H1 (cell line): ENCODE measurements around the gene SLC6A8. TPM values are rescaled to one million over a fixed set of nuclear protein-coding genes. Genes with fewer than 3 reads are reported as not detected.

ENCODE experiments used
- BACH1 ChIP-seq: IDR thresholded peaks from 2 replicates; pipeline ENCODE4 v1.6.1; 2012; ENCODE audit warnings: low read length, improper control_type of control experiment
- CHD7 ChIP-seq: fragments of 300-600 bp; sonication (generic); IDR thresholded peaks from 2 replicates; pipeline ENCODE4 v1.7.1; 2012; ENCODE audit warnings: low read length, moderate library complexity, mild to moderate bottlenecking, inconsistent platforms; ENCODE audit not compliant: insufficient replicate concordance
- JUN ChIP-seq: IDR thresholded peaks from 2 replicates; pipeline ENCODE4 v1.6.1; 2011; ENCODE audit warnings: low read depth, mild to moderate bottlenecking, improper control_type of control experiment, low read length
- SIRT6 ChIP-seq: IDR thresholded peaks from one replicate; pipeline ENCODE4 v1.7.1; 2012; ENCODE audit warnings: low read length, inconsistent platforms
- SP1 ChIP-seq: IDR thresholded peaks from 2 replicates; pipeline ENCODE4 v1.6.1; 2011; ENCODE audit warnings: low read depth, low read length
- polyA plus RNA-seq, 7 experiments: library from polyadenylated mRNA; depleted of rRNA in 3 of 7; stranded (reverse) in 5 of 7; unstranded in 2 of 7; fragments of >200 nt in 5 of 7; fragments of 200-250 nt in 2 of 7; gene quantifications; 1 replicate in 5 of 7; 2 replicates in 1 of 7; 4 replicates in 1 of 7; pipeline versions ENCODE4 v1.2.1 to v1.2.3, GENCODE V29; 2011 to 2013; ENCODE audit warnings: missing spikeins in 2 of 7, mixed read lengths in 2 of 7
- total RNA-seq: library from RNA; stranded (reverse); fragmentation: NEBNext Ultra II Directional; extraction: Animal tissue kit (Norgen Biotek cat#: 25700); gene quantifications from 2 replicates; pipeline ENCODE4 v1.2.1, GENCODE V29; 2021

SLC6A8 gene
- total and polyA plus RNA-seq, 2 of the 8 experiments (the other 6 are each of a cell fraction or from before 2014, with no cell fraction given) = 87.7 to 94.7 TPM

GRCh38 chrX:153685751-153686696 lies 1.7 kb upstream of the SLC6A8 start (continued):
- TF ChIP-seq CHD7 = no peak
- TF ChIP-seq BACH1 = no peak
- no peak for TF ChIP-seq SP1
- no peak for TF ChIP-seq JUN
- no peak for TF ChIP-seq SIRT6
